Mammary epithelial cell (primary cell): Measurements from ENCODE around the gene THAP10.

Experiments used
- EZH2 ChIP-seq: IDR thresholded peaks from 2 replicates; pipeline ENCODE4 v1.6.1; 2012; ENCODE audit warnings: low read length, inconsistent platforms, borderline replicate concordance
- TF ChIP-seq, protein P1 (sequence below), 2 donors: IDR thresholded peaks in 1 of 2; conservative IDR thresholded peaks in 1 of 2; 2 replicates each; pipeline ENCODE4 v1.5.1; 2011 to 2012; ENCODE audit warnings: inconsistent platforms in 2 of 2, low read length in 2 of 2, mild to moderate bottlenecking in 2 of 2, control low read depth in 1 of 2, low read depth in 1 of 2; ENCODE audit not compliant: insufficient read depth in 1 of 2; ENCODE audit errors: extremely low read depth in 1 of 2

DNA sequence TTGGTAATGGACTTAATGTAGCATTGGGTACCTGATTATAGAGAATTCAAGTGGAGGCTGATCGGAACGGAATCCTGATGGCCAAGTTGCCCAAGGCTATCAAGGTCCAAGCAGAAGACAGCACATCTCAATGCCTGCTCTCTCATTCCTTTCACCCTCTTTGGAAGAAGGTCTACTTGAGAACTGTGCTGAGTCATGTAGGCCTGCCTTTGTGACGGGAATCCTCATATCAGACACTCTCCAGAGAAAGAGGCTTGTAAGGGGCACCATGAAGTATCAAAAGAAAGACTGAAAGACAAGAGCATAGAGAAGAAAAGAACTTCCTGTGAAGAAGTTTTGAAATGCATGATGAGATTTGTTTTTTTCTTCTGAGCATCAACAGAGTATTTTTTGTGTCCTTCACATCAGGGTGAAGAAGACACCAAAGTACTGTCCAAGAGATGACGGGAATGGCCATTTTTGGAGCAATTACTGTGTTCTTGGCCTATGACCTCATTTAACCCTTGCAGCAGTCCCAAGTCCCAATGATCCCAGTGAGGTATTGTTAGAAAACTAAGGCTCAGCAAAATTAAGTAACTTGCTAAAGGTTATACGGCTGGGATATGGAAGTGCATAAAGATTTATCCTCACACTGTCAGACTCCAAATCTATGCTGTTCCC lies 25.1 kb downstream of the THAP10 start:
- TF ChIP-seq, protein P1, sequence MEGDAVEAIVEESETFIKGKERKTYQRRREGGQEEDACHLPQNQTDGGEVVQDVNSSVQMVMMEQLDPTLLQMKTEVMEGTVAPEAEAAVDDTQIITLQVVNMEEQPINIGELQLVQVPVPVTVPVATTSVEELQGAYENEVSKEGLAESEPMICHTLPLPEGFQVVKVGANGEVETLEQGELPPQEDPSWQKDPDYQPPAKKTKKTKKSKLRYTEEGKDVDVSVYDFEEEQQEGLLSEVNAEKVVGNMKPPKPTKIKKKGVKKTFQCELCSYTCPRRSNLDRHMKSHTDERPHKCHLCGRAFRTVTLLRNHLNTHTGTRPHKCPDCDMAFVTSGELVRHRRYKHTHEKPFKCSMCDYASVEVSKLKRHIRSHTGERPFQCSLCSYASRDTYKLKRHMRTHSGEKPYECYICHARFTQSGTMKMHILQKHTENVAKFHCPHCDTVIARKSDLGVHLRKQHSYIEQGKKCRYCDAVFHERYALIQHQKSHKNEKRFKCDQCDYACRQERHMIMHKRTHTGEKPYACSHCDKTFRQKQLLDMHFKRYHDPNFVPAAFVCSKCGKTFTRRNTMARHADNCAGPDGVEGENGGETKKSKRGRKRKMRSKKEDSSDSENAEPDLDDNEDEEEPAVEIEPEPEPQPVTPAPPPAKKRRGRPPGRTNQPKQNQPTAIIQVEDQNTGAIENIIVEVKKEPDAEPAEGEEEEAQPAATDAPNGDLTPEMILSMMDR (conservative IDR thresholded peaks at IDR 0.05 in 1 of 2, IDR thresholded peaks at IDR 0.05 in 1 of 2; ENCODE audit: extremely low read depth in 1 of 2, insufficient read depth in 1 of 2, low read depth in 1 of 2, low read length in 2 of 2): no peak
- TF ChIP-seq EZH2: no peak
